ENCODE results near the gene KCNQ1. TPM values are rescaled to one million over a fixed set of nuclear protein-coding genes. Genes with fewer than 3 reads are reported as not detected.

KCNQ1 gene
- total and polyA plus RNA-seq, 2 experiments from 2014 or later, result 0.45 to 0.87 TPM

DNA sequence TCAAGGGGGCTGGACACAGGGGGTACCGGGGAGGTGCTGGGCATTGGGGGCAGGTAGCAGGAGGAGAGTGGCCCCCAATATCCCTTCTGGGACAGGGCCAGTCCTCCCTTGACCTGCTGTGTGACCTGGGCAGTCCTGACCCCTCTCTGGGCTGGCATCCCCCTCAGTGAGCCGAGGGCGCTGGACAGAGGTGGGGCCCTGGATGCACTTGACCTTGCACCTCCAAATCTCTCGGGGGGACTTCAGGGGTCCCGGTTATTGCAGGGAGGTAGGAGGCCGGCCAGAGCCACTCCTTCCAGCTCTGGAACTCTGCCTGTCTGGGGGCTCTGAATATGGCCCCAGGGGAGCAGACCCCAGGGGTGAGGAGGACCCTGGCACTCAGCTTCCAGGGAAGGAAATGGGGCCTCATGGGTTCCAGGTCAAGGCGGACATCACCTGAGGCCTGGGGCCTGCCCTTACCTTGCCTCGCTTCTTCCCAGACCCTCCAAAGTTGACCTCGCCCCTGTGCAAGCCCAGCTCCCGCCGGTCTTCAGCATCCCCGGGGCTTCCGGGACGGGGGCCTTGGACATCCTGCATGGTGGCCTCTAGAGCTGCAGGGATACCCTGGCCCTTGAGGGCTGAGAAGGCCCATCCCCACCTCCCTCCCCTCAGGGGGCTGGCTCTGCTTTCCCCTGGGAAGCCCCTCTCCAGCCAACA, 22.2 kb upstream of the KCNQ1 start (continued):
- TF ChIP-seq, protein P1, sequence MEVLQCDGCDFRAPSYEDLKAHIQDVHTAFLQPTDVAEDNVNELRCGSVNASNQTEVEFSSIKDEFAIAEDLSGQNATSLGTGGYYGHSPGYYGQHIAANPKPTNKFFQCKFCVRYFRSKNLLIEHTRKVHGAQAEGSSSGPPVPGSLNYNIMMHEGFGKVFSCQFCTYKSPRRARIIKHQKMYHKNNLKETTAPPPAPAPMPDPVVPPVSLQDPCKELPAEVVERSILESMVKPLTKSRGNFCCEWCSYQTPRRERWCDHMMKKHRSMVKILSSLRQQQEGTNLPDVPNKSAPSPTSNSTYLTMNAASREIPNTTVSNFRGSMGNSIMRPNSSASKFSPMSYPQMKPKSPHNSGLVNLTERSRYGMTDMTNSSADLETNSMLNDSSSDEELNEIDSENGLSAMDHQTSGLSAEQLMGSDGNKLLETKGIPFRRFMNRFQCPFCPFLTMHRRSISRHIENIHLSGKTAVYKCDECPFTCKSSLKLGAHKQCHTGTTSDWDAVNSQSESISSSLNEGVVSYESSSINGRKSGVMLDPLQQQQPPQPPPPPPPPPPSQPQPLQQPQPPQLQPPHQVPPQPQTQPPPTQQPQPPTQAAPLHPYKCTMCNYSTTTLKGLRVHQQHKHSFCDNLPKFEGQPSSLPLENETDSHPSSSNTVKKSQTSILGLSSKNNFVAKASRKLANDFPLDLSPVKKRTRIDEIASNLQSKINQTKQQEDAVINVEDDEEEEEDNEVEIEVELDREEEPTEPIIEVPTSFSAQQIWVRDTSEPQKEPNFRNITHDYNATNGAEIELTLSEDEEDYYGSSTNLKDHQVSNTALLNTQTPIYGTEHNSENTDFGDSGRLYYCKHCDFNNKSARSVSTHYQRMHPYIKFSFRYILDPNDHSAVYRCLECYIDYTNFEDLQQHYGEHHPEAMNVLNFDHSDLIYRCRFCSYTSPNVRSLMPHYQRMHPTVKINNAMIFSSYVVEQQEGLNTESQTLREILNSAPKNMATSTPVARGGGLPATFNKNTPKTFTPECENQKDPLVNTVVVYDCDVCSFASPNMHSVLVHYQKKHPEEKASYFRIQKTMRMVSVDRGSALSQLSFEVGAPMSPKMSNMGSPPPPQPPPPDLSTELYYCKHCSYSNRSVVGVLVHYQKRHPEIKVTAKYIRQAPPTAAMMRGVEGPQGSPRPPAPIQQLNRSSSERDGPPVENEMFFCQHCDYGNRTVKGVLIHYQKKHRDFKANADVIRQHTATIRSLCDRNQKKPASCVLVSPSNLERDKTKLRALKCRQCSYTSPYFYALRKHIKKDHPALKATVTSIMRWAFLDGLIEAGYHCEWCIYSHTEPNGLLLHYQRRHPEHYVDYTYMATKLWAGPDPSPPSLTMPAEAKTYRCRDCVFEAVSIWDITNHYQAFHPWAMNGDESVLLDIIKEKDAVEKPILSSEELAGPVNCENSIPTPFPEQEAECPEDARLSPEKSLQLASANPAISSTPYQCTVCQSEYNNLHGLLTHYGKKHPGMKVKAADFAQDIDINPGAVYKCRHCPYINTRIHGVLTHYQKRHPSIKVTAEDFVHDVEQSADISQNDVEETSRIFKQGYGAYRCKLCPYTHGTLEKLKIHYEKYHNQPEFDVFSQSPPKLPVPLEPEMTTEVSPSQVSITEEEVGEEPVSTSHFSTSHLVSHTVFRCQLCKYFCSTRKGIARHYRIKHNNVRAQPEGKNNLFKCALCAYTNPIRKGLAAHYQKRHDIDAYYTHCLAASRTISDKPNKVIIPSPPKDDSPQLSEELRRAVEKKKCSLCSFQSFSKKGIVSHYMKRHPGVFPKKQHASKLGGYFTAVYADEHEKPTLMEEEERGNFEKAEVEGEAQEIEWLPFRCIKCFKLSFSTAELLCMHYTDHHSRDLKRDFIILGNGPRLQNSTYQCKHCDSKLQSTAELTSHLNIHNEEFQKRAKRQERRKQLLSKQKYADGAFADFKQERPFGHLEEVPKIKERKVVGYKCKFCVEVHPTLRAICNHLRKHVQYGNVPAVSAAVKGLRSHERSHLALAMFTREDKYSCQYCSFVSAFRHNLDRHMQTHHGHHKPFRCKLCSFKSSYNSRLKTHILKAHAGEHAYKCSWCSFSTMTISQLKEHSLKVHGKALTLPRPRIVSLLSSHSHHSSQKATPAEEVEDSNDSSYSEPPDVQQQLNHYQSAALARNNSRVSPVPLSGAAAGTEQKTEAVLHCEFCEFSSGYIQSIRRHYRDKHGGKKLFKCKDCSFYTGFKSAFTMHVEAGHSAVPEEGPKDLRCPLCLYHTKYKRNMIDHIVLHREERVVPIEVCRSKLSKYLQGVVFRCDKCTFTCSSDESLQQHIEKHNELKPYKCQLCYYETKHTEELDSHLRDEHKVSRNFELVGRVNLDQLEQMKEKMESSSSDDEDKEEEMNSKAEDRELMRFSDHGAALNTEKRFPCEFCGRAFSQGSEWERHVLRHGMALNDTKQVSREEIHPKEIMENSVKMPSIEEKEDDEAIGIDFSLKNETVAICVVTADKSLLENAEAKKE (CRISPR knock-in tag; IDR thresholded peaks at IDR 0.05), result no peak
- TF ChIP-seq, protein P2, sequence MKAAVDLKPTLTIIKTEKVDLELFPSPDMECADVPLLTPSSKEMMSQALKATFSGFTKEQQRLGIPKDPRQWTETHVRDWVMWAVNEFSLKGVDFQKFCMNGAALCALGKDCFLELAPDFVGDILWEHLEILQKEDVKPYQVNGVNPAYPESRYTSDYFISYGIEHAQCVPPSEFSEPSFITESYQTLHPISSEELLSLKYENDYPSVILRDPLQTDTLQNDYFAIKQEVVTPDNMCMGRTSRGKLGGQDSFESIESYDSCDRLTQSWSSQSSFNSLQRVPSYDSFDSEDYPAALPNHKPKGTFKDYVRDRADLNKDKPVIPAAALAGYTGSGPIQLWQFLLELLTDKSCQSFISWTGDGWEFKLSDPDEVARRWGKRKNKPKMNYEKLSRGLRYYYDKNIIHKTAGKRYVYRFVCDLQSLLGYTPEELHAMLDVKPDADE (IDR thresholded peaks at IDR 0.05), result no peak
- TF ChIP-seq EZH2phosphoT487 (IDR thresholded peaks at IDR 0.05; ENCODE audit: unreplicated experiment), result no peak

- Histone ChIP-seq H3K4me1 (ENCODE audit: insufficient read depth) (no peaks in the 10 kb centered on the region; the same call in 1 of the 2 replicates), H3K27ac (ENCODE audit: low read depth) (no peak overlapping the region), H2AFZ (no peak overlapping the region), H3K79me2 (replicated peaks; ENCODE audit: insufficient read depth) (no peaks in the 10 kb centered on the region), H3K9me2 (ENCODE audit: insufficient read depth) (0 out of 2 replicates have a peak, but pooled peaks cover 2% of the 10 kb centered on the region), H3K27me3 (ENCODE audit: insufficient read depth) (no peaks in the 10 kb centered on the region), H3F3A (replicated peaks; ENCODE audit: low read depth) (no peaks in the 10 kb centered on the region), H3K4me2 (no peak overlapping the region), H3K4me3 (no peak overlapping the region), H3K36me3 (ENCODE audit: insufficient read depth) (no peaks in the 10 kb centered on the region), H4K20me1 (replicated peaks; ENCODE audit: insufficient read depth) (no peaks in the 10 kb centered on the region)
- no peak overlapping the region for H3K27ac Mint-ChIP-seq
- H3K27me3 Mint-ChIP-seq (ENCODE audit: insufficient read depth, low read depth, poor library complexity), result peaks cover 5% of the 10 kb centered on the region
- peaks cover 3% of the 10 kb centered on the region; the same call in 1 of the 3 replicates for H3K9me3 Mint-ChIP-seq
- ATAC-seq (no peak), DNase-seq (ENCODE audit: low spot score) (no peak)
- 0 out of 3 replicates have a peak, but pooled peaks cover 2% of the 10 kb centered on the region for H3K4me1 Mint-ChIP-seq
- H3K36me3 Mint-ChIP-seq (ENCODE audit: low read depth), result no peaks in the 10 kb centered on the region
- no peak for TF ChIP-seq NANOG (IDR thresholded peaks at IDR 0.05; ENCODE audit: borderline replicate concordance)
- TF ChIP-seq, protein P3, sequence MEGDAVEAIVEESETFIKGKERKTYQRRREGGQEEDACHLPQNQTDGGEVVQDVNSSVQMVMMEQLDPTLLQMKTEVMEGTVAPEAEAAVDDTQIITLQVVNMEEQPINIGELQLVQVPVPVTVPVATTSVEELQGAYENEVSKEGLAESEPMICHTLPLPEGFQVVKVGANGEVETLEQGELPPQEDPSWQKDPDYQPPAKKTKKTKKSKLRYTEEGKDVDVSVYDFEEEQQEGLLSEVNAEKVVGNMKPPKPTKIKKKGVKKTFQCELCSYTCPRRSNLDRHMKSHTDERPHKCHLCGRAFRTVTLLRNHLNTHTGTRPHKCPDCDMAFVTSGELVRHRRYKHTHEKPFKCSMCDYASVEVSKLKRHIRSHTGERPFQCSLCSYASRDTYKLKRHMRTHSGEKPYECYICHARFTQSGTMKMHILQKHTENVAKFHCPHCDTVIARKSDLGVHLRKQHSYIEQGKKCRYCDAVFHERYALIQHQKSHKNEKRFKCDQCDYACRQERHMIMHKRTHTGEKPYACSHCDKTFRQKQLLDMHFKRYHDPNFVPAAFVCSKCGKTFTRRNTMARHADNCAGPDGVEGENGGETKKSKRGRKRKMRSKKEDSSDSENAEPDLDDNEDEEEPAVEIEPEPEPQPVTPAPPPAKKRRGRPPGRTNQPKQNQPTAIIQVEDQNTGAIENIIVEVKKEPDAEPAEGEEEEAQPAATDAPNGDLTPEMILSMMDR (conservative IDR thresholded peaks at IDR 0.05; ENCODE audit: low read depth in 2 of 2), result no peak
- TF ChIP-seq POLR2AphosphoS5 (IDR thresholded peaks at IDR 0.05; ENCODE audit: low read depth), result no peak
- no peak overlapping the region for H3K4me3 Mint-ChIP-seq
Observed at GRCh38 chr11:2423157-2424025, 21.4 kb upstream of the KCNQ1 start.

Data from GM23338 (cell line).